ENCODE measurements around the gene DACH1.
"Not testable (repeated sequence)": the region's sequence is repeated elsewhere in the genome, so short reads cannot be mapped to it uniquely, and the experiment has no call there.

The DACH1 gene

GRCh38 chr13:71828564-71828963, 38.4 kb downstream of the DACH1 start:
- DNase-seq (ENCODE audit: low read depth) = no peak

GRCh38 chr13:71828117-71828516, 38.9 kb downstream of the DACH1 start:
- DNase-seq (ENCODE audit: low read depth) = no peak

GRCh38 chr13:71827241-71827640, 39.8 kb downstream of the DACH1 start:
- no peak for DNase-seq (ENCODE audit: low read depth)

GRCh38 chr13:71820699-71821098, 46.3 kb downstream of the DACH1 start:
- no peak for DNase-seq (ENCODE audit: low read depth)

- DNase-seq (ENCODE audit: low read depth) = no peak
Measured at GRCh38 chr13:71817335-71817734, 49.7 kb downstream of the DACH1 start.

- no peak for DNase-seq (ENCODE audit: low read depth)
Measured at GRCh38 chr13:71814806-71815360, 52.1 kb downstream of the DACH1 start.

GRCh38 chr13:71813187-71813586, 53.8 kb downstream of the DACH1 start:
- DNase-seq (ENCODE audit: low read depth) = no peak

- no peak for DNase-seq (ENCODE audit: low read depth)
Measured at GRCh38 chr13:71811344-71811743, 55.7 kb downstream of the DACH1 start.

- no peak for DNase-seq (ENCODE audit: low read depth)
Measured at GRCh38 chr13:71808708-71809107, 58.3 kb downstream of the DACH1 start.

GRCh38 chr13:71806886-71807285, 60.1 kb downstream of the DACH1 start:
- no peak for DNase-seq (ENCODE audit: low read depth)

- no peak for DNase-seq (ENCODE audit: low read depth)
Measured at GRCh38 chr13:71803066-71803465, 63.9 kb downstream of the DACH1 start.

GRCh38 chr13:71801781-71802180, 65.2 kb downstream of the DACH1 start:
- DNase-seq (ENCODE audit: low read depth) = no peak

GRCh38 chr13:71801165-71801760, 65.7 kb downstream of the DACH1 start:
- DNase-seq (ENCODE audit: low read depth) = no peak

- DNase-seq (ENCODE audit: low read depth) = no peak
Measured at GRCh38 chr13:71799324-71799723, 67.7 kb downstream of the DACH1 start.

- no peak for DNase-seq (ENCODE audit: low read depth)
Measured at GRCh38 chr13:71798707-71799106, 68.3 kb downstream of the DACH1 start.

GRCh38 chr13:71797517-71797916, 69.5 kb downstream of the DACH1 start:
- DNase-seq (ENCODE audit: low read depth) = no peak

GRCh38 chr13:71789693-71790329, 77.2 kb downstream of the DACH1 start:
- DNase-seq (ENCODE audit: low read depth) = no peak

- no peak for DNase-seq (ENCODE audit: low read depth)
Measured at GRCh38 chr13:71789037-71789436, 78.0 kb downstream of the DACH1 start.

- no peak for DNase-seq (ENCODE audit: low read depth)
Measured at GRCh38 chr13:71787414-71787813, 79.6 kb downstream of the DACH1 start.

GRCh38 chr13:71786875-71787274, 80.1 kb downstream of the DACH1 start:
- DNase-seq (ENCODE audit: low read depth) = no peak

- DNase-seq (ENCODE audit: low read depth) = no peak
Measured at GRCh38 chr13:71785361-71785760, 81.6 kb downstream of the DACH1 start.

GRCh38 chr13:71780546-71780945, 86.5 kb downstream of the DACH1 start:
- no peak for DNase-seq (ENCODE audit: low read depth)

- DNase-seq (ENCODE audit: low read depth) = not testable (repeated sequence)
Measured at GRCh38 chr13:71778998-71779397, 88.0 kb downstream of the DACH1 start.

GRCh38 chr13:71775966-71776365, 91.0 kb downstream of the DACH1 start:
- no peak for DNase-seq (ENCODE audit: low read depth)

All from activated T-cell treated with anti-CD3 and anti-CD28 coated beads for 48 hours (primary cell).